HG03139 (cell line): ENCODE data around the gene KRT84.

Source experiments
- ATAC-seq: cut with Tn5 transposase; IDR thresholded peaks from one replicate; pipeline ENCODE4 v1.9.1; 2021; ENCODE audit not compliant: unreplicated experiment

Gene KRT84

DNA sequence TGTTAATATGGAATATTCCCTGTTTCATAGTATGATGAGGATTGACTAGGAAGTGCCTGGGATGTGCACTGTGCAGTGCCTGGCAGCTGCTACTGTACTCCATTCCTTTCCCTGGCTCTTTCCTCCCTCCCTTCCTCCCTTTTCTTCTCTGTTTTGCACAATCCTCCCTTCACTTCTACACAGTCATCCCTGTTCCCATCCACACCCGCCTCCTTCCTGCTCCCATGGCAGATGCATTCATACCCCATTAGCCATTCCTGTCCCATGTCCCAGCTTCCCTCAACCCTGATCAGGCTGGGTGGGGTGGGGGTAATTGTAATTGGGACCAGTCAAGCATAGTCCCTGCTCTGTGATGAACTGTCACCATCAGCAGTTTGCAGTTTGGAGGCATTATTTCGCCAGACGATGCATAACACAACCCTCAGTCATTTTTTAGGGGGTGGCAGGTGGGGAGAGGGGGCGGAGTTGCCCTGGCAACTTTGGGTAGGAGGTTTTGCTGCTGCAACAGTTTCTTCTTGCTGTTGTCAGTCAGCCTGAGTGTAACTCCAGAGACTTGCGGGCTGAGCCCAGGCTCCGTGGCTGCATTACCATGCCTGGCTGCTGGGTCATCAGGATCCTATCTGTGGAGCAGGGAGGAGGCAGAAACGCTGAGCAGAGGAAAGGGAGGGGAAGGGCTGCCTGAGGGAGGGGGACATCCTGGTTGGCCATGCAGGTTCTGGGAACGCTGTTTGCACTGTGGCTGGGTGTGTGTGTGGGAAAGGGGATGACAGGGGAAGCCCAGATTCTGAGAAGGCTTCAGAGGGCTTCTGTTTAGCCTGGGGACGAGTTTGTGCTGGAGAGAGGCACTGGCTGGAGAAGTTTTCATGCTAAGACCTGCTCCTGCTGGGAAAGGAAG is 4.1 kb upstream of the KRT84 start:
- no peak for ATAC-seq

- no peak for ATAC-seq
Observed at GRCh38 chr12:52387859-52388258, 2.4 kb upstream of the KRT84 start.

- no peak for ATAC-seq
Observed at GRCh38 chr12:52383331-52383730, 2.1 kb downstream of the KRT84 start.

DNA sequence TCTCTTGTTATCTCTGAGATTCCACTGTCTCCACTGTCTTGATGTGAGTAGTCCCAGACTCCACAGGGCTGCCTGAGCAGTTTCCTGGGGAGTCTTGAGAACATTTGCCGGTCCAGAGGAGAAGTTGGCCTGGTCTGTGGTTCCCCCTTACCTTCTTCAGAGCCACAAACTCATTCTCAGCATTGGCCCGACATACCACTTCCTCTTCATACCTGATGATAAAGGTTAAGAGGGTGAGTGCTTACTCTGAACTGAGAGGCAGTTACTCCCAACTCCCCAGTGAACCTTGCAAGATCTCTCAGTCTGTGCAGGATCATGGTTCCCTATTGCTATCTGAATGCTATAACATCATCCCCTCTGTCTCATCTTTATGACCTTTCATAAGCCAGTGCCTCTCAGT is 2.6 kb downstream of the KRT84 start:
- no peak for ATAC-seq

GRCh38 chr12:52381206-52381605 is 4.2 kb downstream of the KRT84 start:
- no peak for ATAC-seq

GRCh38 chr12:52380271-52380694 is 5.2 kb downstream of the KRT84 start:
- ATAC-seq = no peak

GRCh38 chr12:52379536-52379935 is 5.9 kb downstream of the KRT84 start:
- ATAC-seq = no peak

GRCh38 chr12:52378091-52378490 is 7.4 kb downstream of the KRT84 start:
- ATAC-seq = no peak

DNA sequence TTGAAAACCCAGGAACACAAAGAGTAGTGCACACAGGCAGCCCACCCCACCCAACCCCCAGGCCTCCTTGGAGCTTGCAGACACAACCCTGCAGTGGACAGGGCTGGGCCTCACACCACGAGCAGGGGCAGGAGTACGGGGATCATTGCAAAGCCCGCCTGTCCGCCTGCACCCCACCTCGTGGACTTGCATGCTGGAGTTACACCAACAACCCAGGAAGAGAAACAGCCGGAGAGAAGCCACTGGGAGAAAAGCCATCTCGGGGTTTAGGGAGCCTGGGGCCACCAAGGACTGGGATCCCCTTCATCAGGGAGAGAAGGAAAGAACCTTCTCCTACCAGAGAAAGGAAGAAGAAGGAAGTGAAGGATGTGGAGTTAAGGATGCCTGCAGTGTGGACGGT is 8.2 kb downstream of the KRT84 start:
- no peak for ATAC-seq

- no peak for ATAC-seq
Observed at GRCh38 chr12:52372216-52373154, 13.0 kb downstream of the KRT84 start.

DNA sequence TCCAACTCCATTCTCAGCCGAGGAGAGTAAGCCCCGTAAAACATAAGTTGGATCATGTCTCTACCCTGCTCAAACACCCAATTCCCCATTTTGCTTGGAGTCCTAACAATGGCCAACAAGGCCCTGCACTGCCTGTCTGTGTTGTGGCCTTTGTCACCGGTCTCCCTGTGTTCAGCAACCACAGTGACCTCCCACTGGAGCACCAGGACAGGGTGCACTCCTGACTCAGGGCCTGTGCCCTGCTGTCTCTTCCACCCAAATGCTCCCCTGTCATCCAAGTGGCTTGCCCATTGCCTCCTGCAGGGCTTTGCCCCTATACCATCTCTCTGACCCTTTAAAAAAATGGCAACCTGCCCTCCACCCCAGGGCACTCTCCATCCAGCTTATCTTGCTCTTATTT is 13.7 kb downstream of the KRT84 start:
- ATAC-seq = no peak

DNA sequence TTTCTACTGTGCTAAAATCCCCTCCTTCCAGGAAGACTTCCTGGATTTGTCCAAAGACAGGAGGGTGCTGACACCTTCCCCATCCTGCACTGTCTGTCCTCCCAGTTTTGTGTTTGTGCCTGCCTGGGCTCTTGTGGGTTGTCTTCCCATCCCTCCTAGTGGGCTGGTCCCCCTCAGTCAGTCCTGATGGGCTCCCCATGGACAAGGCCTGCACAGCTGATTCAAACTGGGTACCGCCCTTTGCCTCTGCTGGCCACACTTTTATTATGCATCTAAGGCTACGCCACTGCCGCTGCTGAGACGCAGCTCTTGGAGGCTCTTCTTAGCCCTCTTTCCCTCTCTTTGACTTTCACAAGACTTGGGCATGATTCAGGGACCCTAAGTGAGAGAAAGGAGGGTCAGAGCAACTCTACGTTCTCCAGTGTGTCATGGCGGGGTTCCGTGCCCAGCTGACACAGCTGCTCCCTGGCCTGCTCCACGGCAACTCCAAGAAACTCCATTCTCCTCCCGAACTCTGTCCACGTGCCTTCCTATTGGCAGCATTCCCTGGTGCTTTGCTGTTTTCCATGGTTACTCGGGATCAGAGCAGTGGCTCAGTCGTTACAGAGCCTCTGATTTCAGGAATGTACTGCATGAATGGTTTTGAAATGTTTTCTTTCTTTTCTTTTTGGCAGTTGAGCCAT is 14.4 kb downstream of the KRT84 start:
- ATAC-seq = no peak

DNA sequence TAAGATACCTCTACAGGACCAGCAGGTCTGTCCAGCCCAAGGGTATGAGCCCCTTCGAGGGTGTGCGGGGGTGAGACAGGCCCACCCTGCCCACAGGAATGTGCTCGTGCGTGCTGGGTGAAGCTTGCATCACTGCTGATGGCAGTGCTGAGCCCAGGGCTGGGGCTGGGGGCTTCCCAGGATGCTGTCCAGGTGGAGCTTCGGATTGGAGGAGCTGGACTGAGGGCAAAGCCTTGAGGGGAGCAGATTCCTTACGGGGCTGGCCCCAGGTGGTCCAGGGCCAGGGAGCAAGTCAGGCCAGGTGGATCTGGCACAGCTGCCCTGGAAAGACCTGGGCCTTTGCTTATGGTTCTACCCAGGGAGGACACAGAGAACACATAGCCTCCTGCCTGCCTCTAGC is 15.6 kb downstream of the KRT84 start:
- no peak for ATAC-seq

GRCh38 chr12:52369211-52369610 is 16.2 kb downstream of the KRT84 start:
- ATAC-seq = no peak

- ATAC-seq = no peak
Observed at GRCh38 chr12:52368508-52368907, 16.9 kb downstream of the KRT84 start.

DNA sequence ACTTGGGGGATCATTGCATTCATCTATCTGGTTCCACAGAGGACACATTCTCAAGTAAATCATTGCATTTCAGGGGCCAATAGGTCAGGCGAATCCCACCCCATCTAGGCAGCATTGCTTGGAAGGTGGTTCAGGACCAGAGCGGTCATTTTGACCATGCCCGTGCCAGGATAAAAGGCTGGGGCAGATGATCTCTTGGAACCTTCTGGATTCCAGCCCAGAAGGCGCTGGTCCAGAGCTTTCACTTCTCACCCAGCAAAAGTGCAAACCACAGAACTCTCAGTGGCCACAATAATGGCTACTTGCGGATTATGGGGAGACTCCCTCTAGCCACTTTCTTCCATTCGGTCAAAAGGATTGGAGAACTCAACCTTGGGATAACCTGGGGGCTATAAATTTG is 17.6 kb downstream of the KRT84 start:
- ATAC-seq = no peak

DNA sequence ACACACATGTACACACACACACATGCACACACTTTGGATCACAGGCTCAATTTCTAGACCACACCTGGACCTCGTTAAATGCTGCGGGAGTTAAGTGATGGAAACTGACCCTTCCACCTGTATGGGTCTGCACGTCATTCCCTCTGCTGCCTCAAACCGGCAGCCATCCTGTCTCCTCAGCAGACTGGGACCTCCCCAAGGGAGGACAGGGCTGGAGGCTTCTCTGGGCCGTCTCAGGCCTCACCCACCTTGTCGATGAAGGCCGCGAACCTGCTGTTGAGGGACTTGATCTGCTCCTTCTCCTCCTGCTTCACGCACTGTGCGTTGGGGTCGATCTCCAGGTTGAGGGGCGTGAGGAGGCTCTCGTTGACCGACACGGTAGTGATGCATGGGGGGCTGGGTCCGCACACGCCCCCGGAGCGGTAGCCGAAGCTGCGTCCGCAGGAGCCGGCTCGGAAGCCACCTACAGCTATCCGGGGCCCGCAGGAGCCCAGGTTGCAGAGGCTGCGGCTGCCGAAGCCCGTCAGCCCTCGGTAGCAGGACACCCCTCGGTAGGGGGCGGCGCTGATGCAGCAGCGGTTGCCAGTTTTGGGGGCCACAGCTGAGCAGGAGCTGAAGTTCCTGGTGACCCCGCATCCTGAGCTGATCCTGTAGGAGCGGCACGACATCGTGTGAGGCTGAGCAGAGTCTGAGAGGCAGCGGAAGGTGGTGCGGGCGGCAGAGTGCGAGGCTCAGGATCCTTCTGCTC is 18.5 kb downstream of the KRT84 start, which contains the start of gene KRT85:
Gene KRT85 (minus strand): TSS at position 744 of the 748 bp plus-strand sequence. CDS start 76 bp downstream, at position 668.
- ATAC-seq = no peak

DNA sequence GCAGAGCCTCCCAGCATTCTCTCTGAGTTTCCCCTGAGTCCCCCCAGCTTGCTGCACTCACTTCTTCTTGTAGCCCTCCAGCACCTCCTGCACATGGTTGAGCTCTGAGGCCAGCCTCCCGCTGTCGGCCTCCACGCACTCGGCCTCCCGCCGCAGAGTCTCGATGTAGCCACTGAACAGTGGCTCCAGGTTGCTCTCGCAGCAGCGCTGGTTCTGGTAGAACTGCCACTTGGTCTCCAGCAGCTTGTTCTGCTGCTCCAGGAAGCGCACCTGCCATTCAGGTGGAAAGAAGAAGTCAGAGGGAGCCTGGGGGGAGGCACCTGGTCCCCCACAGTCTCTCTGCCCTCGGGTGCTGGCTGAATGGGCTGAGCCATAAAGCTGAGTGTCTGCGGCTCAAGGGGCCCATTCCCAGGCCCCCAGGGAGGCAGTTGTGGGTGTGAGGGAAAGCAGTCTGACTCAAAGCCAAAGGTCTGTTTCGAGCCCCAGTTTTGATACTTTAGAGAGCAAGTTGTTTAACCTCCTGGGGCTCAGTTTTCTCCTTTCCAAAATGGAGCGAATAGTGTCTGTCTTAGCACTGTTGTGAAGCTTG is 20.5 kb downstream of the KRT84 start:
- ATAC-seq = no peak

GRCh38 chr12:52364061-52364460 is 21.4 kb downstream of the KRT84 start:
- ATAC-seq = no peak

DNA sequence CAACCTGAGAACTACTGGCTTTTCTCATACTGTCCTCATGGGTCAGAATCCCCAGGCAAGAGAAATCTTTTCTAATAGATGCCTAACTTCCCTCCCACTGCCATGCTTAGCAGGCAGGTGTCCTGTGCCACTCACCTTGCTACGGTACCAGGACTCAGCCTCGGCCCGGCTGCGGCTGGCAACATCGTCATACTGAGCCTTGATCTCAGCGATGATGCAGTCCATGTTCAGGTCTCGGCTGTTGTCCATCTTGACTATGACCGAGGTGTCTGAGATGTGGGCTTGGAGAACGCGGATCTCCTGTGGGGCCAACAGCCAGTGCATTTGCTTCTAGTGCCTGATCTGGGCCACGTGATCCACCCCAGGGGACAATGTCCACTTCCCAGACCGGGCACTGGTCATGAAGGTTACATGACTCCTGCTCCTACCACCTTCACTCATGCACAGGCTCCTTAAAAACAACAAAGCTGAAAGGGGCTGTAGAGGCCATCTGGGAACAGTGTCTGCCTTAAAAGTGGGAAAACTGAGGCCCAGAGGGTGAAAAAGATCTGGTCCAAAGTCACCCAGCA is 22.3 kb downstream of the KRT84 start:
- no peak for ATAC-seq
